HG02938 (cell line): ENCODE results near the gene HNF1B.

Experiments used
- ATAC-seq: cut with Tn5 transposase; IDR thresholded peaks from one replicate; pipeline ENCODE4 v1.9.1; 2021; ENCODE audit warnings: mild to moderate bottlenecking, moderate library complexity; ENCODE audit not compliant: unreplicated experiment

Gene HNF1B

DNA sequence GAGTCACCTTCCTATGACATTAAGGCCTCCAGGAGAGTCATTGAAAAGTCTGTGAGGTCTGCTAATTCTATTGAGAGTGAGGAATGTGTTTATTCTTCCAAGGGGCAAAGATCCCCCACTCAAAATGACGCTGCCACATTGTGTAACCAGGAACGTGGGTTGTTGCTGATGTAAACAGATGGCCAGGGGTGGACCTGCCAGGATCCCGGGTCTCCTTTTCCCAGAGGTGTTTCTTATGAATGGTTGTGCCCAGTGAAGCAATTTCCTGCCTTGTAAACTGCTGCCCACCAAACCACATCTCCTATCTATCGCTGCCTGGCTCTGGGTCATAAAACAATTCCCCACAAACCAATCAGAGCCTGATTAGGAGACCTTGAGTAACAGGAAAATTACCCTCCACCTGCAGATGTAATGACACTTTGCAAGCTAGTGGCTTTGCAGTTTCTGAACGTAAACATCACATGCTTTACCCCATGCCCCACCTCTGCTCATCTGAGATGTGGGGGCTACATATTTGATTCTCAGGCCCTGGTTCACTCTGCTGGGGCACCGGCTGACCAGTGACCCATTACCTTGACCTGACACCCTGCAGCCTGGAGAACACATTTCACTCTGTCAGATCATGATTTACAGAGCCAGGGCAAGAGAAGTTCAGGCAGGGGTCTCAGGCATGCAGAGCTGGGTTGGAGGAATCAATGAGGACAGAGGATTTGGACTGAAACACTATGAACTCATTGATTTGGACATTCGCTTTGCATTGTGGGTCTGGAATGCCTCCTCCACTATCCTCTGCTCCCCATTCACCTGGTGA is 68.5 kb downstream of the HNF1B start:
- ATAC-seq, result no peak

- ATAC-seq, result no peak
Observed at GRCh38 chr17:37674511-37674910, 70.3 kb downstream of the HNF1B start.

- no peak for ATAC-seq
Observed at GRCh38 chr17:37673386-37673785, 71.5 kb downstream of the HNF1B start.

- ATAC-seq, result no peak
Observed at GRCh38 chr17:37672548-37673078, 72.2 kb downstream of the HNF1B start.

- no peak for ATAC-seq
Observed at GRCh38 chr17:37671824-37672547, 72.9 kb downstream of the HNF1B start.

DNA sequence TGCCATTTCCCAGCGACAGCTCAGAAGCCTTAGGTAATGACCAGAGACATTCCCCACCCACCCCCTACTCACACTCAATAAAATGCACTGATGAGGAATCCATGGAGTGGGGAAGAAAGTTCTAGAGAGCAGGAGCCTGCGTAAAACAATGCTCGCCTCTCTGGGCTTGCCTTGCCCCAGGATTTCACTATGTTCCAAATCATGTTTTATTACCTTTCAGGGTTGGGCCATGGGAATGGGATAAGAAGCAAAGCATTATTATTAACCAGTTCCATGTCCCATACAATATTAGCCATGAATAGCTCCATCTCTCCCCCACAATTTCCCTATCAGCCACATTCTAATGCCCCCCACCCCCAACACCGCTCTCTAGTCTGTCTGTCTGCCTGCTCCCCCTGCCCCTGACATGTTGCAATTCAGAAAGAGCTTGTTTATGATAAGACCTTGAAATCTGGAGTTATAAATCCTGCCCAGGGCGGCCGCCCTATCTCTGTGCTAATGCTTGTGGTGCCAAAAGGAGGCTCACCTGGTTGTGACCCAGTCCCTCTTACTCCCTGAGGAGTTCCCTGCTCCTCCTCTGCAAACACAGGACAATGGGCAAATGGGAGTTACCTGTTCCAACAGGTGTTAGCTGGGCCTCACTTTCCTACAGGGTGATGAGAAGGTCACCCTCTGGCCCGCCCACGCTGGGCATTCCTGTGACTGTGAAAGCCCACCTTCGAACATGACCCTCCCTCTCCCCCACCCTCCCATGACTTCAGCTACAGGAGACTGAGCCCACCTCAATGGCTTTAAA is 73.6 kb downstream of the HNF1B start:
- no peak for ATAC-seq

DNA sequence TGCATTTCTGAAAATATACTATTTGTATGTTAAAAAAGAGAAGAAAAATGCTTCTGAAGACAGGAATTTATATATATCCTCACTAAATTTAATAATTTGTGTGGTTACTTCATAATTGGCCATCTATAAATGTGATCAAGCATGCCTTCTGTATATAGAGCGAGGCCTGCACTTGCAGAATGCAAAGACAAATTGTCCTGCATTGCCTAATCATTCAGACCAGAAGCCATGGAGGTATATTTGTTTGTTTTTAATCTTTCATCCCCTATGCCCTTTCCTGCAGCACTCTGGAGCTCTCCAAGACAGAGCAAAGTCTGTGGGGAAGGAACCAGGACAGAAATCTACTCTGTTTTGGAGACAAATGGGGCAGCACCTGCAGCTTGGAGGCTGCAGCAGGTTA is 77.8 kb downstream of the HNF1B start:
- no peak for ATAC-seq

DNA sequence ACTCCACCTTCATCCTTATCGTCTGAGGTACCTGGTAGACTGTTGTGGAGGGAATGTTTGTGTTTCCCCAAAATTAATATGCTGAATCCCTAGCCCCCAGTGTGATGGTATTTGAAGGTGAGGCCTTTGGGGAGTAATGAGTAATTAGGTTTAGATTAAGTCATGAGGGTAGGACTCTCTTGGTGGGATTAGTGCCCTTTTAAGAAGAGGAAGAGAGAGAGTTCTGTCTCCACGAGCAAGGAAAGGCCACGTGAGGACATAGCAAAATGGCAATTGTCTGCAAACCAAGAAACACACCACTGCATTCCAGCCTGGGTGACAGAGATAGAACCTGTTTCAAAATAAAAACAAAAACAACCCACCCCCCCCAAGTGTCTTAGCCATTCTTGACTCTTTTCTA is 80.6 kb downstream of the HNF1B start:
- no peak for ATAC-seq

DNA sequence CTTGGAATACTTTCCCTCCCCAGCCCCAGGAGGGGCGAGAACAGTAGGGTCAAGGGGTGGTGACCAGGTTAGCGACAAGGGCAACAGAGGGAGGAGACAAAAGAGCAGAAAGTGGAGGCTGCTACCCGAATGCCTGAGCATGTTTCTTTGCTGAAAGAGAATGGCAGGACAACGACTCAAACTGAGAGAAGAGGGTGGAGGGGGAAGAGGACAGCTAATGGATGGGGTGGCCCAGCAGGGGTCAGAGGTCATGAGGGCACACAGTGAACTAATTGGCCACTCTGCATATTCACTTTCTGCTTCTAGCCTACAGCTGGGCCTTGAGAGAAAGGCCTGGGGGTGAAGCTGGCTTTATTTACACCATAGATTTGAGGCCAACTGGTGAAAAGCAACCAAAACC is 82.5 kb downstream of the HNF1B start:
- no peak for ATAC-seq

DNA sequence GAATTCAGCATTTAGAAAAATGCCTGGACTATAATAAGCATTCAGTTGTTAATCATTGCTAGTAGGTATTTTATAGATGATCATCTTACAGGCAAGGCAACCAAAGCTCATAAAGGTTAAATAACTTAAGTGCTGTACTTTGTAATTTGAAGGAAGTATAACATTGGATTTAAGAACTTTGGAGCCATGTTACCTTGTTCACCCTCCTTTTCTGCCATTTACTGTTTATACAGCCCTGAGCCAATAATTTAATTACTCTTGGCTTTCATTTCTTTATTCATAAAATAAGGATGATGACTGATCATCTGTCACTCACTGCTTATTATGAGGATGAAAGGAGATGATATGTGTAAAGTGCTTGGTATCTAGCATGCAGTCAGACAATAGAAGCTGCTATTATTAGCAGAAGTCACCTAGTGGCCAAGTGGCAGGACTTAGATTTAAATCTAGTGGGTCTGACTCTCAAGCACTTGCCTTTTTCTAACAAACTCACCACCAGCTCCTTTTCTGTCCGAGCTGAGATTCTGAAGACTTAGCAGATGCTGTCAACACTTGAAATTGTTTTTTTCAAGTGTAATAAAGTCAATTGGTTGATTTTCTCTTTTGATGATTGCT is 83.4 kb downstream of the HNF1B start:
- no peak for ATAC-seq

DNA sequence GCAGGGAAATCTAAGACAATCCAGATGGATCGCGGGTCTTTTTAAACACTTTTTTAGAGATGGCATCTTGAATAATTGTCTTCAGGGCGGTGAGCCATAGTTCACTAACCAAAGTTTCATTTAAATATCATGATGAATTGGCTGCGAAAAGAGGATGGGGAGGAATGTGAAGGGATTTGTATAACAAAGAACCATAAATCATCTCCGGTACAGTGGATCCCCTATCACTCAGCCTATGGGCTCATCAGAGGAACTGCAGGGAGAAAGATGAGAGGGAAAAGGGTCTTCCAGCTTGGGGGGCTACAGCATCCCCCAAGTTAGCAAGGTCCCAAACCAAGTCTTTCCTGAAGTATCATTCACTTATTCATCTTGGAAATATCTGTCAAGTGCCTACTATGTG is 84.9 kb downstream of the HNF1B start:
- ATAC-seq, result no peak

DNA sequence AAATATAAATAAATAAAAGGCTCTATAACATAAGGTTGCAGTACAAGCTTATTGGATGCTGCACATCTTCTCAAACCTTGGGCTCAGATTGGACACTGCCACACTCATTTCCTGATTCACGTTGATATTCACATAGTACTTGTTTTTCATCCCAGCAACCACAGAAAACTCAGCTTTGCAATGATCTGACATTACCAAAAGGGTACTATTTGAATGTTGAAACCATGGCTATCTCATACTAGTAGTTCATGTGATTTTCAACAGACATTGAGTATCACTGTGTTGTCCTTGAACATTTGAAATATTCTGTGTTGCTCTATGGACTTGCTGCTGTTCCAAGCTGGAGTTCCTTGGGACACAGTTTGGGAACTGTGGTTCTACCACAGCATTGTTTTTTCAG is 87.7 kb downstream of the HNF1B start:
- ATAC-seq, result no peak

DNA sequence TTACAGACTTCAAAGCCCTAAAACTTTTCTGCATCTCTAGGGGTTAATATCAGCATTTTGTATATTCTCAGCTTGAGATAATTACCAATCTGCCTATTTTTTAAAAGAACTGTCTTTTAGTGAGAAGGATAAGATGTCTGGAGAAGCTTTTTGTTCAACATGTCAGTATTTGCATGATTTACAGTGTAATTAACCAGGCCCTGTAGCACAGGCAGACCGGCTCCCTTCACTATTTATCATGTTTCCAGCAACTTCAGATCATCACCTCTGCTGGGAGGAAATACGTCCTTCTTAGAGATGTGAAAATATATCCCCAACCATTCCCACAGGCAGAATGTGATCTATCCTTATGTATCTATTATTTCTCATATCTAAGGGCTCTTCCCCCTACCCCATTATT is 93.0 kb downstream of the HNF1B start:
- no peak for ATAC-seq

- ATAC-seq, result no peak
Observed at GRCh38 chr17:37650419-37651003, 94.3 kb downstream of the HNF1B start.

DNA sequence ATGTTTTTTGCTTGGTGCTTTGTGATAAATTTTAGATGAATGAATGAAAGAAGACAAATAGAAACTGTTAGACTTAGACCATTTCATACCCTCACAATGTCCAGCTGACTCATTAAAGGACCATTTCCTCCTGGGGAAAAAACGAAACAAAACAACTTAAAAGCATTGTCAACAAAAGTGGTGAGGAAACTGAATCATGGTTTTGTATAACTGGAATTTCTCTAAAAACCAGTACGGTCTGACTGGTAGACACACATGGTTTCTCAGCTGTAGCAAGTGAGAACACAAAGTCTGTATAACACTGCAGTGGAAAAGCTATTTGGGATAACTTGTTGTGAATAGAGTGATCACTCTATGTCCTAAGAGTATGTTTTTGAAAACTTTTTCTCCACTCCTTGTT is 96.3 kb downstream of the HNF1B start:
- ATAC-seq, result no peak

GRCh38 chr17:37647856-37648255 is 97.0 kb downstream of the HNF1B start:
- ATAC-seq, result no peak

DNA sequence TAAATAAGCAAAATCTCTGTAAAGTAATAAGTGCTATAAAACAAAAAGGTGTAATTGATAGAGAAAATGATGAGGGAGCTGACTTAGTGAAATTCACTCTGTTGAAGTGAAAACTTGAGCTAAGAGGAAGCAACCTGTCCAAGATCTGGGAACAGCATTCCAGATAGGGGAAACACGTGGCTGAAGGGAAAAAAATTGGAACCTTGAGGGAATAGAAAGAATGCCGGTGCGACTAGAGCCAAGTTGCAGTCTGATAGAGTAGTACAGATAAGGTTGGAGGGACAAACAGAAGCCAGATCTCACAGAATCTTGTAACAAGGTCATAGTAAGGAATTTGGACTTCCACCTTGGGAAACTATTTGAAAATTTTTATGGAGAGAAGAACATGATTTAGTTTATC is 101.0 kb downstream of the HNF1B start:
- no peak for ATAC-seq

GRCh38 chr17:37643118-37643766 is 101.6 kb downstream of the HNF1B start, which contains the start of gene DDX52:
Gene DDX52 (minus strand): TSS chr17:37643446. CDS start chr17:37643420, 26 bp downstream.
- peak; percentile 77 for ATAC-seq

DNA sequence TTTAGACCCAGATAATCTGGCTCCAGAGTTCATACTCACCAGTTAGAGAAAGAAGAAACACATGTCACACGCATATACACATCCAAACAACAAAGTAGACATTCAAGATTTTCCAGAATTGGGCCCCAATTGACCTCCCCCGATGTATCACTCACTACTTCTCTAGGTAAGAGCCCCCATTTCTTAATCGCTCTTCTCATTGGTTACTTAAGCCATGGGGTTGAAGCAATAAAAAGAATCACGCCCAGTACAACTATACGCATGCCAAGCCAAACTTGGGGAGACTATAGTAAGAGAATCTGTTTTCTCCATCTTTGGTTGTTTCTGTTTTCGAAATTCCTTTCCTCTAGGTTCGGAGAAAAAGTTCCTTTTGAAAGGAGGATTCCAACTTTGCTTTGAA is 102.2 kb downstream of the HNF1B start:
- ATAC-seq, result no peak

GRCh38 chr17:37640015-37640414 is 104.8 kb downstream of the HNF1B start:
- no peak for ATAC-seq
